Loucy (cell line): Measurements from ENCODE around the gene ENKD1.

ENCODE experiments used
- H2AFZ ChIP-seq: fragments of 200-600 bp; sonication (generic); 2 replicates; pipeline ENCODE4 v1.6.0; 2016; ENCODE audit warnings: antibody characterized with exemption, mild to moderate bottlenecking, low read length, moderate library complexity
- H3F3A ChIP-seq: fragments of 200-600 bp; 2 replicates; pipeline ENCODE4 v1.6.0; 2016; ENCODE audit warnings: antibody characterized with exemption, low read depth, mild to moderate bottlenecking
- H3K27me3 ChIP-seq: fragments of 200-600 bp; sonication (generic); 2 replicates; pipeline ENCODE4 v1.6.1; 2014; ENCODE audit warnings: low read length, mild to moderate bottlenecking; ENCODE audit not compliant: insufficient read depth, poor library complexity, severe bottlenecking
- H3K36me3 ChIP-seq: fragments of 200-600 bp; sonication (generic); 2 replicates; pipeline ENCODE4 v1.6.1; 2016; ENCODE audit warnings: low read length; ENCODE audit not compliant: insufficient read depth
- H3K4me1 ChIP-seq: fragments of 200-600 bp; sonication (generic); 2 replicates; pipeline ENCODE4 v1.5.1; 2014; ENCODE audit warnings: low read length, mild to moderate bottlenecking; ENCODE audit not compliant: insufficient read depth, poor library complexity, severe bottlenecking
- H3K4me2 ChIP-seq: fragments of 200-600 bp; sonication (generic); 2 replicates; pipeline ENCODE4 v1.6.0; 2014; ENCODE audit warnings: antibody characterized with exemption, low read length, low read depth, mild to moderate bottlenecking; ENCODE audit not compliant: poor library complexity, severe bottlenecking
- H3K4me3 ChIP-seq: fragments of 200-600 bp; sonication (generic); 2 replicates; pipeline ENCODE4 v1.5.1; 2014; ENCODE audit warnings: low read length, mild to moderate bottlenecking, mixed read lengths; ENCODE audit not compliant: poor library complexity, severe bottlenecking
- H3K79me2 ChIP-seq: fragments of 200-600 bp; sonication (generic); 2 replicates; pipeline ENCODE4 v1.6.1; 2014; ENCODE audit warnings: low read length; ENCODE audit not compliant: insufficient read depth
- H3K9ac ChIP-seq: fragments of 200-600 bp; sonication (generic); 2 replicates; pipeline ENCODE4 v1.6.0; 2014; ENCODE audit warnings: mild to moderate bottlenecking, low read depth, low read length, moderate library complexity; ENCODE audit not compliant: poor library complexity, severe bottlenecking
- H3K9me2 ChIP-seq: fragments of 200-600 bp; sonication (generic); replicated peaks from 2 replicates; pipeline ENCODE4 v1.6.1; 2016; ENCODE audit warnings: low read depth, low read length, mixed read lengths
- H3K9me3 ChIP-seq: fragments of 200-600 bp; sonication (generic); 2 replicates; pipeline ENCODE4 v1.6.1; 2014; ENCODE audit warnings: mild to moderate bottlenecking, antibody characterized with exemption, low read length, low read depth; ENCODE audit not compliant: insufficient read depth
- H4K20me1 ChIP-seq: fragments of 200-600 bp; sonication (generic); 2 replicates; pipeline ENCODE4 v1.6.0; 2014; ENCODE audit warnings: antibody characterized with exemption, low read length, mild to moderate bottlenecking; ENCODE audit not compliant: insufficient read depth, poor library complexity, severe bottlenecking
- EZH2phosphoT487 ChIP-seq: fragments of 200-600 bp; IDR thresholded peaks from 2 replicates; pipeline ENCODE4 v1.6.1; 2018; ENCODE audit warnings: antibody characterized with exemption, mild to moderate bottlenecking, moderate library complexity, borderline replicate concordance
- TF ChIP-seq, protein P1 (sequence below): fragments of 200-600 bp; sonication (generic); conservative IDR thresholded peaks from 2 replicates; pipeline ENCODE4 v1.5.1; 2014; ENCODE audit warnings: mild to moderate bottlenecking, antibody characterized with exemption, low read length

The ENKD1 gene

DNA sequence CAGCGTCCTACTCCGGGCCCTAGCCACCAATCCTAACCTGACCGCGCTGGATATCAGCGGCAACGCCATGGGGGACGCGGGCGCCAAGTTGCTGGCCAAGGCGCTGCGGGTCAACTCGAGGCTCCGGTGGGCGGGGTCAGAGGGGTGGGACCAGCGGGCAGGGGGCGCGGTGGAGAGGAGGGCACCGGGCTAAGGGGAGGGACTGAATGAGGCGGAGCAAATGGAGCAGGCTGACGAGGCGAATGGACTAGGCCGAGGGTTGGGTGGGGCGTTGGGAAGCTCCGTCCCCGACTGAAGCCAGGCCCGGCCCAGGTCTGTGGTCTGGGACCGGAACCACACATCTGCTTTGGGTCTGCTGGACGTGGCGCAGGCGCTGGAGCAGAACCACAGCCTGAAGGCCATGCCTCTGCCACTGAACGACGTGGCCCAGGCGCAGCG is 17.0 kb downstream of the ENKD1 start:
- Histone ChIP-seq H3K9me3 (no peaks in the 10 kb centered on the region), H3K79me2 (peaks cover 64% of the 10 kb centered on the region), H3K27me3 (no peaks in the 10 kb centered on the region), H3K36me3 (peaks cover 43% of the 10 kb centered on the region; the same call in 1 of the 2 replicates), H2AFZ (no peak overlapping the region), H3K4me3 (no peak overlapping the region), H3K4me1 (peaks cover 21% of the 10 kb centered on the region), H3K9ac (no peak overlapping the region), H4K20me1 (peaks cover 23% of the 10 kb centered on the region), H3K4me2 (no peak overlapping the region), H3K9me2 (no peaks in the 10 kb centered on the region), H3F3A (no peaks in the 10 kb centered on the region)
- TF ChIP-seq, protein P1, sequence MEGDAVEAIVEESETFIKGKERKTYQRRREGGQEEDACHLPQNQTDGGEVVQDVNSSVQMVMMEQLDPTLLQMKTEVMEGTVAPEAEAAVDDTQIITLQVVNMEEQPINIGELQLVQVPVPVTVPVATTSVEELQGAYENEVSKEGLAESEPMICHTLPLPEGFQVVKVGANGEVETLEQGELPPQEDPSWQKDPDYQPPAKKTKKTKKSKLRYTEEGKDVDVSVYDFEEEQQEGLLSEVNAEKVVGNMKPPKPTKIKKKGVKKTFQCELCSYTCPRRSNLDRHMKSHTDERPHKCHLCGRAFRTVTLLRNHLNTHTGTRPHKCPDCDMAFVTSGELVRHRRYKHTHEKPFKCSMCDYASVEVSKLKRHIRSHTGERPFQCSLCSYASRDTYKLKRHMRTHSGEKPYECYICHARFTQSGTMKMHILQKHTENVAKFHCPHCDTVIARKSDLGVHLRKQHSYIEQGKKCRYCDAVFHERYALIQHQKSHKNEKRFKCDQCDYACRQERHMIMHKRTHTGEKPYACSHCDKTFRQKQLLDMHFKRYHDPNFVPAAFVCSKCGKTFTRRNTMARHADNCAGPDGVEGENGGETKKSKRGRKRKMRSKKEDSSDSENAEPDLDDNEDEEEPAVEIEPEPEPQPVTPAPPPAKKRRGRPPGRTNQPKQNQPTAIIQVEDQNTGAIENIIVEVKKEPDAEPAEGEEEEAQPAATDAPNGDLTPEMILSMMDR = no peak
- no peak for TF ChIP-seq EZH2phosphoT487

- peaks cover 23% of the 10 kb centered on the region for H4K20me1 ChIP-seq
- TF ChIP-seq EZH2phosphoT487 = no peak
- TF ChIP-seq, protein P1 = no peak
- no peak overlapping the region for H2AFZ ChIP-seq
Observed at GRCh38 chr16:67648764-67649407, 17.7 kb downstream of the ENKD1 start.

DNA sequence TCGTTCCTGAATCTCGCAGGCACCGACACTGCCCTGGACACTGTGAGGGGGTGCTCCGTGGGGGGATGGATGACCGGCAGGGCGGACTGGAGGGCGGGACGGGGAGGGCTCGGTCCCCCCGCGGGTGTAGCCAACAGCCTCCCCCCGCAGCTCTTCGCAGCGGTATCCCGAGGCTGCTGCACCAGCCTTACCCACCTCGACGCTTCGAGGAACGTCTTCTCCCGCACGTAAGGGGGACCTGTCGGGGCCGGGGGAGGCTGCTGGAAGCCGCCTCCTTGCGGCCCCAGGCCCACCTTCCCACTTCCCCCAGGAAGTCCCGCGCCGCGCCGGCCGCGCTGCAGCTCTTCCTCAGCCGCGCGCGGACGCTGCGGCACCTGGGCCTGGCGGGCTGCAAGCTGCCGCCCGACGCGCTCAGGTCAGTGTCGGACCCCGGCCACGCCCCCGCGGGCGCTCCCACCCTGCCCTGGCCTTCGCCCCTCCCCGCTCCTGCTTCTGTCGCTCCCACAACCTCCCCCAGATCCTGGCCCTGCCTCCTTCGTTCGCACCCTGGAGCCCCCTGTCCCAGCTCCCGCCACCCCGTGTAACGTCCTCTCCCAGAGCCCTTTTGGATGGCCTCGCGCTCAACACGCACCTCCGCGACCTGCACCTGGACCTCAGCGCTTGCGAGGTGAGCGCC is 18.3 kb downstream of the ENKD1 start:
- no peak overlapping the region for H2AFZ ChIP-seq
- H3K36me3 ChIP-seq = peaks cover 38% of the 10 kb centered on the region; the same call in 1 of the 2 replicates
- H3K27me3 ChIP-seq = no peaks in the 10 kb centered on the region

More at GRCh38 chr16:67648764-67649407, 17.7 kb downstream of the ENKD1 start:
- Histone ChIP-seq H3K4me3 (no peak overlapping the region), H3K9ac (no peak overlapping the region), H3F3A (no peaks in the 10 kb centered on the region), H3K9me2 (no peaks in the 10 kb centered on the region), H3K79me2 (peaks cover 64% of the 10 kb centered on the region), H3K36me3 (peaks cover 38% of the 10 kb centered on the region; the same call in 1 of the 2 replicates), H3K9me3 (no peaks in the 10 kb centered on the region), H3K4me1 (peaks cover 24% of the 10 kb centered on the region), H3K4me2 (no peak overlapping the region), H3K27me3 (no peaks in the 10 kb centered on the region)

More for the DNA sequence above, 18.3 kb downstream of the ENKD1 start:
- Histone ChIP-seq H3K9me2 (no peaks in the 10 kb centered on the region), H3K4me2 (no peak overlapping the region), H3K4me3 (no peak overlapping the region), H3F3A (no peaks in the 10 kb centered on the region), H3K9ac (no peak overlapping the region), H3K79me2 (peaks cover 64% of the 10 kb centered on the region), H3K9me3 (no peaks in the 10 kb centered on the region), H3K4me1 (peaks cover 24% of the 10 kb centered on the region), H4K20me1 (peaks cover 23% of the 10 kb centered on the region)
- TF ChIP-seq, protein P1 = no peak
- no peak for TF ChIP-seq EZH2phosphoT487
